HG03025 (cell line): ENCODE measurements around the gene CCDC33.

Experiments
- ATAC-seq: cut with Tn5 transposase; IDR thresholded peaks from one replicate; pipeline ENCODE4 v1.9.1; 2021; ENCODE audit warnings: mild to moderate bottlenecking, moderate library complexity; ENCODE audit not compliant: unreplicated experiment, low FRiP score

Gene CCDC33

GRCh38 chr15:74376825-74377581 lies 140.9 kb downstream of the CCDC33 start:
- no peak for ATAC-seq

DNA sequence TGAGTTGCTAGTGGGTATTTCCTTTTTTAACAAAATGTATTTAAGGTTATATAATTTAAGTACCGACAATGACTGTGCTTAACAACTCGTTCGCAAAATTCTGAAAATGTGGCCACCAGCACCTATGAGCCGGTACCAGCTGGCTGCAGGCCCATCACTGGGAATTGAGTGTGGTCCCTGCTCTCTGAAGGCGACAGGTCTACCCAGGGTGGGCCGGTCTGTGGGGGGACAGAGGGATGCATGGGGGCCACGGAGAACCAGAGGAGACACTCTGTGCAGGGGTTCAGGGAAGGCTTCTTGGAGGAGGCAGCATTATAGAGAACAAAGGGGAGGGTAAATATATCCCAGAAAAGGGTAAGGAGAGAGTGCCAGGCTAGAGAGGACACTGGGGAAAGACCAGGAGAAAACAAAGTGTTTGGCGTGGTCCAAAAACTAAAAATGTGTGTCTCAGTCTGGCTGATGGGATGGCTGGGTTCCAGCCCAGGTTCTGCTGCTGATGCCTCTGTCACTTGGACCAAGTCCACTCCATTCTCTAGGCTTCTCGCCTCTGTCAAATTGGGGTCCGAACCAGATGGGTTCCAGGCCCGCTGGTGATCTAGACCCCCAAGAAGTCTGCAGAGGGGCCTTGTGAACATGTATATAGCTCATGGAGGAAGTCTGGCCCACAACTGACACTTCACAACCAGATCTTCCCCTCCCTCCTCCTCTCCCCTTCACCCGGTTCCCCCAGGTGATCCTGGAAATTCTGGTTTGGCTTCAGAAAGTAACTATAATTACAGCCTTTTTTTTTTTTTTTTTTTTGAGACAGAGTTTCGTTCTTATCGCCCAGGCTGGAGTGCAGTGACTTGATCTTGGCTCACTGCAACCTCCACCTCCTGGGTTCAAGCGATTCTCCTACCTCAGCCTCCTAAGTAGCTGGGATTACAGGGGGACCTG lies 142.0 kb downstream of the CCDC33 start:
- ATAC-seq = no peak

GRCh38 chr15:74378848-74379247 lies 142.7 kb downstream of the CCDC33 start:
- no peak for ATAC-seq

GRCh38 chr15:74380361-74381189 lies 144.4 kb downstream of the CCDC33 start:
- ATAC-seq = no peak

DNA sequence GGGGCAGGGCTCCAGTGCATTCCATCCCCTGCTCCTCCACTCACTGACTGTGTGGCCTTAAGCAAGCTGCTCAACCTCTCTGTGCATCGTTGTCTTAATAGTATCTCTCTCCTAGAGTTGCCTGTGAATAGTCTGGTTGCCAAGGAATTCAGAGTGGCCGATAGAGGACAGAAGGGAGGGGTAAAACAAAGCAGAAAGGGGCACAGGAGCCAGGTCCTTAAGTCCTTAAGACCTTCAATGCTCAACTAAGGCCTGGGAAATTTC lies 145.0 kb downstream of the CCDC33 start:
- no peak for ATAC-seq

DNA sequence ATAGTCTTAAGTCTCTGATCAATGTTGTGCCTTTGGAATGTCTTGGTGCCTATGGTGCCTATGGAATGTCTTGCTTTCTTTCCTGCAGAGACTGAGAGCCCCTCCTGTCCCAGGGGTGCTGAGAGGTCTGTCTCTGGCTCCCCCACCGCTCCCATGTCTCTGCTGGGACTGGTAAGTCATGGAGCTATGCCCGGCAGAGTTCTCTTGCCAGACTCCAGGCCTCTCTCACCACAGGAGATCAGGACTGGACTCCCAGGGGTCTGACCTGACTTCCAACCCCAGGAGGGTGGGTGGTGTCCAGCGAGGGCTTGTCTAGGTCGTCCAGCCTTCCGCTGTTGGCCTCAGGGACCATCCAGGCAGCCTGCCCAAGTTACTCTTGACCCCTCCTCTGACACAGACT lies 145.4 kb downstream of the CCDC33 start:
- no peak for ATAC-seq

GRCh38 chr15:74382004-74382816 lies 146.1 kb downstream of the CCDC33 start:
- peak; percentile 48 for ATAC-seq

- no peak for ATAC-seq
These were observed 147.2 kb downstream of the CCDC33 start for GRCh38 chr15:74383286-74383685.

DNA sequence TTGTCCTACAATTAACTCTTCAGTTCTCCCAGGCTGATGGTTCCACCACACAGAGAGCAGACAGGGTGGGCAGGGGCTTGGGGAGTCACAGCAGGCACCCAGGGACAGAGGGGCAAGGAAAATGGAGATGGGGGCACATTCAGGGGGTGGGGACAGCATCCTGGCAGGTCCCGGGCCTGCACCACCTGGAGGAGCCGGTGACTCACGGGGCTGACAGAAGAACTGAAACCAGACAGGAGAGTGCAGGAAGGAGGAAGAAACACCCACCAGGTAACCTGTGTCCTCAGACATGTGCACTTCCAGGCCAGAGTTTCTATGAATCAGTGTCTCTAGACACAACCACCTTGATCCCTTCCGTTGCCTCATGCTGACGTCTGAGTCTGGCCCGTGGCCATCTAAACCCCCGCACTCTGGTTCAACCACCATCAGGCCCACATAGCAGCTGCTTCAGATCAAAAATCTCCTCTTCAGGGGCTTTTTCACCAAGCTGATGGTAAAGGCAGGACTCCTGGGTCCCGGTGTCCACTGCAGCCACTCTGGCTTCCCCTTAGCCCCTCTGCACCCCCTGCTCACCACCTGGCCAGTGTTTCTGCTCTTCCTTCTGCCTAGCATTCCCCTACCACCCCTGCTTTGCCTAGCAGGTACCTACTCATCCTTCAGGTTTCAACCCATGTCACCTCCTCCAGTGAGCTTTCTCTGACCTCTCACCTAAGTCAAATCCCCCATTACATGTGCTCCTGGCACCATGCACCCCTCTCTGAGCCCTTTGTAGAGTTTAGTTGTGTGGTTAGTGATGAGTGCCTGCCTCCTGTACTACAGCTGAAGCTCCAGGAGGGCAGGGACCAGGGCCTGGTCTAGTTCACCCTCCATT lies 147.8 kb downstream of the CCDC33 start:
- ATAC-seq = no peak

- ATAC-seq = no peak
These were observed 148.4 kb downstream of the CCDC33 start for GRCh38 chr15:74384566-74384880.

DNA sequence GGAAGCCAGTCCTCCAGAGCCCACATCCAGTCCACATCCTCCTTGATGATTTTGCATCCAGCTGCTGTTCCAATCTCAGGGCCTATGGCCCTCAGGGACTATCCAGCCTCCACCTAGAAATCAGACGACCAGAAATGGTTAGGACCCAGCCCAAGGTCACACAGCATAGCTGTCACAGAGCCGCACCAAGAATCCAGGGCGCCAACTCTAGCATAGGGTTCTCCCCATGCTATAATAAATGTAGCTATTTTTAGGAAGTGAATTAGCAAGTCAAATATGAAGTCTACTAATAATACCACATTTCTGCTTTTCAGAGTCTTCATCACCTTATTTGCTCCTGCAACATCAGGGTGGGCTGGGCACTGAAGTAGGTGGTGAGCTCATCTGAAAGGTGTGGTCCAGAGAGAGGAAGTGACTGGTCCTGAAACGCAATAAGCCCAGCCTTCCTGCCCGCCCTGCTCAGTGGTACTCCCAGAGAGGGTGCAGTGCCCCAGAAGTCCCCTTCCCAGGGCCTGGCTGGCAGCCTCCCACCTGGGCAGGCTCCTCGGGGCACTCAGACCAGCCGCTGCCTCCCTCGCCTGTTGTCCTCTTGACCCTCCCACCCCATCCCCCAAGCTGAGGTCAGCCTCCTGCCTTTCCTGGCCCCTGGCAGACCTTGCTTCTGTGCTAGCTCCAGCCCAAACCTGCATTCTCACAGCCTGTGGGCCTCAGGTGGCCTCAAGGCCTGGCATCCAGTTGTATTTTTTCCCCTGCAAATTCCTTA lies 148.9 kb downstream of the CCDC33 start:
- ATAC-seq = peak; percentile 42

- no peak for ATAC-seq
These were observed 149.6 kb downstream of the CCDC33 start for GRCh38 chr15:74385733-74386132.
